NCI-H1092 (cell line): ENCODE results near the gene GRK3.
"Not testable (repeated sequence)": the region's sequence is repeated elsewhere in the genome, so short reads cannot be mapped to it uniquely, and the experiment has no call there.

Source experiments
- DNase-seq: peaks from one replicate; lab custom pipeline; 2025; lab: John Stamatoyannopoulos, UW

GRK3 gene

DNA sequence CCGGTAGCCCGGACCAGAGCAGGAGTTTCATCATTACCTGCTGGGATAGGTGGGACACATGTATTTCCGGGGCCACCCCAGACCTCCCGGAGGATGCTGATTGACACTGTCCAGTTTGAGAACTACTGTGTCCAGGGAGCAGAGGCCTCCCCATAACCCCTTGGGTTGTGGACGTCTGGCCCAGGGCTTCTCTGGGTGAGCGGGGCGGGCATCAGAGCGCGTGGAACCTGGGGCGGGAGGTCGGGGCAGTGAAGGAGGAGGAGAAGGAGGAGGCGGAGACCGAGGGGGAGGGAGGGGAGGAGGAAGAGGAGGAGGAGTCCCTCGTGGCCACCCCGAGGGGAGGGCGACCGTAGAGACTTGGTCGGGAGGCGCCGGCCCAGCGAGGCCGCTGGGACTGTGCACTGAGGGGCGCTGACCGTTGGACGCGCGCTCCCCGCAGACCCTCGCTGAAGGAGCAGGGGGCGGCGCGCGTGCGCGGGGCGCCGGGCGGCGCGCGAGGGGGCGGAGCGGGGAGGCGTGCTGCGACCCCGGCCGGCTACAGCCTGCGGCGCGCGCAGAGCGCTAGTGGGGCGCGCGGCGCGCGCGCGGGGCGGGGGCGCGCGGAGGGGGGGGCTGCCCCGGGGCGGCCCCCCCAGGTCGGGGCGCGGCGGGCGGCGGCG, at the start of gene GRK3:
TSS of gene GRK3 (plus strand) at position 356 of the 659 bp plus-strand sequence. CDS start 366 bp downstream, outside the sequence.
- DNase-seq = peak; percentile 16

DNA sequence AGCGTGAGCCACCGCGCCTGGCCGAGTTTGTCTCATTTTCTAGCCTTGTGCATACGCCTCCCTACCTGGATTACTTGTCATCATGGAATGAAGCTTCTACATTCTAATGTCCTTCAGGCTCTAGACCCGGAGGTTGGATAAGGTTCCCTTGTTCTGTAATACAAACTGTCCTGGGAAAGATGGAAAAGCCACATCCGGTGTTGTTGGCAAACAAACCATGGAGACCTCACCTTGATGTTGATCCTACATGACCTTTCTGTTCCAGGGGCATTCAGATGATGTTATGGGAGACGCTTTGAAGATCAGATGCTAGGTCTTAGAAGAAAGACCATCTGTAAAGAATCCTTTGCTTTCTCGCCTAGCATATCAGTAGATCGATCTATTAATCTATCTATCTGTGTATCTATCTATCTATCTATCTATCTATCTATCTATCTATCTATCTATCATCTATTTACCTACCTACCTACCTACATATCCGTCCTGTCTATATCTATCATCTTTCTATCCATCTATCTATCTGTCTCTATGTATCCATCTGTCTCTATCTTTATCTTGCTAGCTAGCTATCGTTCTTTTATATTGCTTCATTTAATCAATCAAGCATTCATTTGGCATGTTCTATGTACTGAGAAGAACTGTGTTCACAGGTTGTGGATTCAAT, 46.3 kb upstream of the GRK3 start:
- no peak for DNase-seq

DNA sequence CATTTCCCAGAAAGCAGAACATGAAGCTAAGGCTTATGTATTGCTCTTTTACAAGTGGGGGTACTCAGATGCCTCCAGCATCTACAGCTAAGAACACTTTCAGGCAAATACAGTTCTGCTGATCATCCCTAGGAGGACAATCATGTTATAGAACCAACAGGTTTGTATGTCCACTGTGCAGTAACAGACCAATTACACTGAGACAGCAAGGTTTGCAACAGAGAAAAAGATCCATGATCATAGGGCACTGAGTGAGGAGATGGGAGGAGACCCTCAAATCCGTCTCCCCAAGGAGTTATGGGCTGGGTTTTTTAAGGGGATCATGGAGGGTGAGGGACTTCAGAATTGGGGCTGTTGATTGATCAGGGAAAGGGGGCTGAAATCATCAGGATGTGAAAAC, 39.1 kb upstream of the GRK3 start:
- DNase-seq = no peak

DNA sequence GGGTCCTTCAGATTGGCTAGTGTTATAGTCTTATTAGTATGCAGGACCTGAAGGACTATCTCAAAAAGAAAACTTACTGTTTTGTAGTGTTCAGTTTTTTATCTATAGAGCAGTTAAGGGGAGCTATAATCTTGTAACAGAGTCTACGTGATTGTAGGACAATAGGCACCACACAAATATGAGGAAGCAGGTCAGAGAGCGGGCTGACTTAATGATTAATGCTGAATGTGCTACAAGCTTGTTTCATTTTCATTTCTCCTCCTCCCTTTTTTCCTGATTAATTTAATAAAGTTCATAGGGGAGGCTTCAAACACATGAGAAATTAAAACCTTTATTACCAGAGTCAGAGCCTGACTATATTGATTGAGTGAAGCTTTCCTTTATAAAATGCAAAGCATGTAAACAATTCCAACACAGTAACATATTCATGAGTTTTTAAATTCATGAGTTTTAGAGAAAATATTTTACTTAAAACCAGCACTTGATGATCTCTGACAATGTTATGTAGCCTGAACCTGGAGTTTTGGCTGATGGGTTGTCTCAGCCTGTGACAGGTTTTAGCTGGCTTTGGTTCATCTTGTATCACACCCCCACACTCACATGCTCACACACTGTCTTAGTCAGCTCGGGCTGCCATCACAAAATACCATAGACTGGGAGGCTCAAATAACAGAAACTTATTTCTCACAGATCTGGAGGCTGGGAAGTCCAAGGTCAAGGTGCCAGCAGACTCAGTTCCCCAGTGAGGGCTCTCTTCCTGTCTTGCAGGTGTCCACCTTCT, 38.5 kb upstream of the GRK3 start:
- not testable (repeated sequence) for DNase-seq

DNA sequence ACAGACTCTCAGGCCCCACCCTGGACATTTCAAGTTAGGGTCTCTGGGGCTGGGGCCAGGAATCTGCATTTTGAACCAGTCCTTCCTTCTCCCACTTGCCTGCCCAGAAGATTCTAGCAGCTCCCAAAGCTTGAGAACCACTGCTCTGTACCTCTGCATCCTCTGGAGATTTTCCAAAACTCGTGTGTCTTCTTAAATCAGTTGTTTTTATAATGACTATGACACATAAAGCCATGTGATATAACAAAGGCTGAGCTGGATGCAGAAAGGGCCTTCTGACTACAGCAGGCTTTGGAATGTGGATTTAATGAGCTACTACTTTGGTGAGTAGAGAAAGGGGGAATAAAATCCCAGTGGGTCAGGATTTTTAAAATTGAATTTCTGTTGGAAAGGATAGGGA, 37.5 kb upstream of the GRK3 start:
- DNase-seq = not testable (repeated sequence)

DNA sequence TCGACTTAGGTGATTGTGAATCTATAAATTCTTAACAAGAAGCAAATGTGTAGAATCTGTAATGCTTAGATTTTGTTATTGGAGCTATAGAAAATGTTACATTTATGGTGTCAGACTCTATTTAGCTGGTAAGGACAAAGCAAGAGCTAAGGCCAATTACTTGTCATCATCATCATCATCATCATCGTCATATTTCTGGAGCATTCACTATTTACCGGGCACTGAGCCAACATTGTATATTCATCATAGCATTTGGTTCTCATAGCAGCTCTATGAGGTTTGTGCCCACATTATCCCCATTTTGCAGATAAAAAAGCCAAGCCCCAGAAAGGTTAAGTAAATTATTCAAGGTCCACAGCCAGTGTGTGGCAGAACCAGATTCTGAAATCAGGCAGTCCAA, 36.4 kb upstream of the GRK3 start:
- DNase-seq = not testable (repeated sequence)

DNA sequence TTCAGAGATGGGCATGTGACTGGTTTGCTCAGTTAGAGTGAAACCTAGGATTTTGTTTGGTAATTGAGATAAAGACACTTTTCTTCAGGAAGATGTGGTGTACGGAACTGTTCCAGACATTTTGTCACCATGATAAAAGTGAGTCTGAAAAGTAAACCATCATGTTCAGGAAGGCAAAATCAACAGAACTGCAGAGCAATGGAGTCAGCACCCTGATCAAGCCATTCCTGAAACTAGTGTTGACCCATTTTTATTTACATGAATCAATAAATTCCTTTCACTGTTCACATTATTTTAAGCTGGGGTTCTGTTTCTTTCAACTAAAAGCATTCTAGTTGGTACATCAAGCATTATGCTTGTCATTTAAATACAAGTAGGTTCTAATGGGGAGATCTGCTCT, 35.4 kb upstream of the GRK3 start:
- not testable (repeated sequence) for DNase-seq

DNA sequence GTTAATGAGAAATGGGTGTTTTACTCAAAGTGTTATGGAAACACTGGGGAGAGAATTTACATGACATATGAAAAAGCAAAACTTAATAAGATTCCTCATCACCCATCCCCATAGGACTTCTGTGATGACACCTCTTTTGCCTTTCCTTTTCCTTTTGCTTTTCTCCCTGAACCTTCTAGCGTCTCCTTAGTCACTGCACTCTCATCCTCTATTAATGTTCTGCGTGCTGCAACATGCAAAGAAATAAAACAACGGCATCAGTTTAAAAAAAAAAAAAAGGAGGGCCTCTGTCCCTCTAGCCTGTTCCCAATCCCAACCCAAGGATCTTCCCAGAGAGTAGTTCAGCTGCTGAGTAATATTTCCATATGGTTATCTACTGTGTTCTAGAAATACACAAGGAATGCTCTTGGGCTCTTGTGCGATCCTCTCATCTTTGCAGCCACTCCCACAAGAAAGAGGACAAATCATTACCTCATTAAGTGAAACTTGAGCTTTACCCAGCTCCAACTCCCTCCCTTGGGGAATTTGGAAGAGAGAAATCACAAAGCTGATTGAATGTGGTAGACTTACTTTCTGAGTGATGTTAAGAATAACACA, 34.8 kb upstream of the GRK3 start:
- not testable (repeated sequence) for DNase-seq

DNA sequence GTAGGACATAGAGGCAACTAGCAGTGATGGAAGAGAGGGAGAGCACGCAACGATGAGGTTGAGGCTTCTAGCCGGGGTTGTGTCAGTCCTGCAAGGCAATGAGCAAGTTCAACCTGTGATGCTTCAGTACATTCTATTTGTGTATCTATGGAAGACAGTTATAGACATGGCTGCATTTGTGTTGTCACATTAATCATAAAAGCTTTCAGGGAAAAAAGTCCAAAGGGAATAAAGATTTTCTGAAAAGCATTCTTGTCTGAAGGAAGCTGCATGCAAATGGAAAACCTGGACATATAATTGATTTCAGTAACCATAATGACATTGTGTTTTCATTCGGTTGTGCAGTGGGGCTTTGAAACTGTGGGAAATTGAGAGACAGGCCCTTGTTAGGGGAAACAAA, 32.8 kb upstream of the GRK3 start:
- DNase-seq = not testable (repeated sequence)

DNA sequence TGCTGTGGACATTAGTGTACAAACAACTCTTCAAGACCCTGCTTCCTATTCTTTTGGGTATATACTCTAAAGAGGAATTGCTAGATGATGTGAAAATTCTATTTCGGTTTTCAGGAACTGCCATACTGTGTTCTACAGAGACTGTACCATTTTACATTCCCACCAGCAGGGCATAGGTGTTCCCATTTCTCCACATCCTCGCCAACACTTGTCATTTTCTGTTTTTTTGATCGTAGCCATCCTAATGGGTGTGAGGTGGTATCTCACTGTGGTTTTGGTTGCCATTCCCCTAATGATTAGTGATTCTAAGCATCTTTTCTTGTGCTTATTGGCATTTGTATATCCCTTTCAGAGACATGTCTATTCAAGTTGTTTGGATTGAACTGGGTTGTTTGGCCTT, 29.8 kb upstream of the GRK3 start:
- DNase-seq = no peak

DNA sequence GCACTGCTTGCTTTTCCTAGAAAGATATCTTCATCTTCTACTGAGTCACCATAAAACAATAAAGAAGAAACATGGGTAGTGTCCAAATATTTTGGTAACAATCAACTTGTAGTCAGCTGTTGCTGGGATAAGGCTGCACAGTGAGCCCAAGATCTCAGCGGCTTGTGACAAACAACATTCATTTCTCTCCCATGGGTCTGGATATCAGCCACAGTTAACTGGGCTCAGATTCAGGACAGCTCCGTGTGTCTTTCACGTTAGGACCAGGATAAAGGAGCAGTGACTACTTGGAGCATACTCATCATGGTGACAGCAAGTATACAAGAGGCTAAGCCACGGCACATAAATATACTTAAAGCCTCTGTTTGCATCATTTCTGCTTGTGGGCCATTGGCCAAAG, 27.9 kb upstream of the GRK3 start:
- DNase-seq = no peak

DNA sequence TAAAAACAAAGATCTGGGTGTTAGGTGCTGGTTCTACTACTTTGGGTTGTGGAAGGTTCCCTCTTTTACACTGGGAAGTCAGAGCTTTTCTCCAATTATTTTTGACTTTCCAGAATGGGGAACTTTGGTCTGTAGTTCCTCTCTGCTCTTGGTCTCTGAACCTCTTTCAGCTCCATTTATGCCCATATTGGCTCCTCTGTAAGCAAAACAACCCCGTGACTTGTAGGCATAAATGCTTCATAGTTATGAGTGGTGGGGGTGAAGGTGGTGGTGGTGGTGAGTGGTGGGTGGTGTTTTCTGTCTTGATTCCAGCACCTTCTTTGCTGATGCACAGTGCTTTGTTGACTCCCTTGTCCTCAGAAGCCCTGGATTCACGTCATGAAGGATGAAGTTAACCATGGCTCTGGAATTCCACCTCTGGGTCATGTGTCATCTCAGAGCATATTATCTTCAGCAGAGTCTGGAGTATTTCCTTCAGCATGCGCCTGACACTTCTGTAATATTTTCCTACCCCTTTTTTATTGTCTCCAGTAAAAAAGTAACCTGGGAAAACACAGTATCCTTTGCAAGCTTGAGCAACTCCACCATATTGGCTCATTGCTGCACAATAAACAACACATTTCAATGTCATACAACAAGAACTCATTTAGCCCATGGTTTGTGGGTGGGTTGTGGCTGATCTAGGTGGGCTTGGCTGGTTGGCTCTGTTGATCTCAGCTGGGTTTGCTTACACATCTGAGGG, 24.1 kb upstream of the GRK3 start:
- no peak for DNase-seq

DNA sequence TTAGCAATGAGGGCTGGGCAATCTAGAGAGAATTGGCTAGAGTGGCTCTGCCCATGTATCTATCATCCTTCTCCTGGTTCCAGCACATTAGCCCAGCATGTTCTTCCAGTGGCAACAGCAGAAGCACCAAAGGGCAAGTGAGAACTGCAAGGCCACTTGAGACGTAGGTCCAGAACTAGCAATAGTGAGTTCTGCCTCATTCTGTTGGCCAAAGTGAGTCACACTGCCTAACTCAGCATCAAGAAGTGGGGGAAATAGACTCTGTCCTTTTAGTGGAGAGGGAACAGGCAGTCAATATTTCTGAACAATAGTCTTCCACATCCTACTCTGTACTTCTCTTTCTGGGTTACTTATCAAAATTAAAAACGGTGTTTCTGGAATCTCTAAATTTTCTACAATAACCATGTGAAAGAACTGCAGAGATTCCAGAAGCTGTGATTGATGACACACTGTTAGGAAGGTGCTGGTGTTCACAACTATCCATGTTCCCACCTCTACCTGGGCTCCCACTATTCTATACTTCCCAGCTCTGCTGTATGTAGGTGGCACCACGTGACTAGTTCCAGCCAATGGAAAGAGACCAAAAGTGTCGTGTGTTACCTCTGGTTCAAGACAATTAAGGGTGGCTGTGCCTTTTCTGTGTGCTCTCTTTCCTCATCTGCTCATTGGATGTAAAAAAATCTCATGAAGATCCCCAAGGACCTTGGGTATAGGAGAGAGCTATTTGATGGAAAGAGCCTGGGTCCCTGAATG, 23.4 kb upstream of the GRK3 start:
- DNase-seq = no peak

DNA sequence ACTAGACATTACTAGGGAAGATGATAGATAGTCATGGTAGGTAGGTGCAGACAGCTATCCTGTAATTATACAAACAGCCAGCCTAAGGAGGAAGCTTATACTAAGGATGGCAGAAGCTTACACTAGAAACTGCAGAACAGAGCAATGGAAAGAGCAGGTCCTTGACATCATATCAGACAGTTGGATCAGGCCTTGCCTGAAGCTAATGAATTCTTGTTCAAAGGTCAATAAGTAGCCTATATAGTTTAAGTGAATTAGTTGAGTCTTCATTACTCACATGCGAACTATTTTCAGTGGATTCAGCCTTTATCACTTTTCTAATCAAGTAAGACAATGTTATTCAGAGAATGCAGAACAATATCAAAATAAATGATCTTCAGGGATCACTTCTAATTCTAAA, 22.3 kb upstream of the GRK3 start:
- no peak for DNase-seq

DNA sequence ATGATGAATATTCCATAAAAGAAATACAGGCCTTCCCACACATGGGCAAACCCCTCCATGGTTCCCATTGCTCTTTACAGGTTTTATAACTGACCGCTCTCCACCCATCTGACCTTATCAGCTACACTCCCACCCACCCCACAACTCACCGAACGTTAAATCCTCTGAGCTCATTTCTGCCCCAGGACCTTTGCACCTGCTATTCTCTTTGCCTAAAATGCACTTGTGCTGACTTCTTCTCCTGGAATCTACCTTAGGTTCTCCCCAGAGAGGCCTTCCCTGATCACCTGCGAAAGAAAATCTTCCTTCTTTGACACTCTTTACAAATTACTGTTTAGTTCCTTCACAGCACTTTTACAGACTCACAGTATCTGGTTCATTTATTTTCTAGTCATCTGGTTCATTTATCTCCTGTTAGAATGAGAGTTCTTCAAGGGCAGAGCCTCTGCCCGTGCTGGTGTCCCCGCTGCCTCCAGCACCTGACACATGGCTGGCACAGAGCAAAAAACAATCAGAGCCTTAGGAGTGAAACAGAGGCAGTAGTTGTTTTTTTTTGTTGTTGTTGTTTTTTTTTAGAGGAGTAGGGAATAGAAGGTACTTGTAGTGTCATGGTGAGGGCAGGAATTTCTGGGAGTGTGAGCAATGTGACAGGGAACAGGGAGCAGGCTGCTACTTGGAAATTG, 21.6 kb upstream of the GRK3 start:
- no peak for DNase-seq

DNA sequence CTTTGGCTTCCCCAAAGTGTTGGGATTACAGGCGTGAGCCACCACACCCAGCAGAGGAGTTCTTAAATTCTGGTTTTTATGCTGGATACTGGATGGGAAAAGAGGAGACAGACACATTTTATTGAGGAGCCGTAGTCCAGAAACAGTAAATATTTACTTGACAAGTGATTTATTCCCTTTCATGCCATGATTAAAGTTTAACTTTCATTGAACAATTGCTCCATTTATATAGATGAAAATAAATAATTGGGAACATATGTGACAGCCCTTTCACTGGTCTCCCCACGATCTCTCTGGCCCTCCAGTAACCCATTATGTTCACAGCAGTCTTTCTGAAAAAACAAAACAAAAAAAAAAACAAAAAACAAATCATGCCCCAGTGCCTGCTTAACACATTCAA, 19.3 kb upstream of the GRK3 start:
- DNase-seq = no peak

DNA sequence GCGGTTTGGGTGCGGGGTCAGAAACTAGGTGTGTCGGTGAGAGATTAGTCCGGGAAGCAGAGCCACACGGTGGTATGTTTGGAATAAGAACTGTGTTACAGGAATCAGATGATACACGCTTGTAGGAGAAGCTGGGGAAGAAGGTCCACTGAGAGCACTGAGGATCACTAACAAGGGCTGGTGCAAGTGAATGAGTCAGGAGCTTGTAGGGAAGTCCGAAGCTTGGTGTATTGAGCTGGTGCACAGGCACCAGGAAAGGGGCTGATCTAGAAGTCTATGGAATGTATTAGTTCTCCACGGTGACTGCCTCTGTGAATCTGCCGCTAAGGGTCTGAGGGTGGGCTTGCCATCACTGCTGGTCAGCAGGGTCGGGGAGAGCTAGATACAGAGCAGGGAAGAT, 18.8 kb upstream of the GRK3 start:
- no peak for DNase-seq

DNA sequence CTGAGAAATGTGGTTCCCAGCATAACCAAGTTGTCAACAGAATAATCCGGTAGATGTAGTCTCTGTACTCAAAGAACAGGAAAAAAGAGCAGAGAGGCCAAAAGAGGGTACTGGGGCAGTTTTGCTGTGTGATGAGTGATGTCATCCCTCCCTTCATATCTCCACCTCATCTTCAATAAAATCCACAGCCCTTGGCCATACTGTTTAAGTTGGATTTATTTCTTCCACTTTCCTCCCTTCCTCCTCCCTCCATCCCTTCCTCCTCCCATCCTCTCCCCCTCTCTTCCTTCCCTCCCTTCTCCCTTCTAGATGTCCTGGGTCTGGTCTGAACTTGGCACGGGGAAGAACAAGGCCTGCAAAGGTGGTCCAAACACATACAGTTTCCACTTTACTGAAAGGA, 18.2 kb upstream of the GRK3 start:
- no peak for DNase-seq

DNA sequence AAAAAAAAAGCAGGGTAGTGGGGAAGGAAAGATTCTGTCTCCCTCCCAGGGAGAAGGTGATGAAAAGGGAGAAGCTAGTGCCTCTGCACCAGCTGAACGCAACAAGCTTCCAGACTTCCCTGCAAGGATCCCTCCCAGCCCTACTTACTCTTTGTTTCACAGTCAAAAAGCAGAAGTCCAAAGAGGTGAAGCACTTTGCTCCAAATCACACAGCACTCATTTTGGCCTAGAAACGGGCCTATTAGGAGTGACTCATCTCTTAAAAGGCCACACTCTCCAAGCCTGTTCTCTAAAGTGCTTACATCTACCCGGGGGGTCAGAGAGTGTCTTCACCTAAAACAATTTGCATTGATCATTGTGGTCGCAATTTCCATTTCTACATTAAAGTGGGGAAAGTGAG, 17.7 kb upstream of the GRK3 start:
- DNase-seq = no peak

DNA sequence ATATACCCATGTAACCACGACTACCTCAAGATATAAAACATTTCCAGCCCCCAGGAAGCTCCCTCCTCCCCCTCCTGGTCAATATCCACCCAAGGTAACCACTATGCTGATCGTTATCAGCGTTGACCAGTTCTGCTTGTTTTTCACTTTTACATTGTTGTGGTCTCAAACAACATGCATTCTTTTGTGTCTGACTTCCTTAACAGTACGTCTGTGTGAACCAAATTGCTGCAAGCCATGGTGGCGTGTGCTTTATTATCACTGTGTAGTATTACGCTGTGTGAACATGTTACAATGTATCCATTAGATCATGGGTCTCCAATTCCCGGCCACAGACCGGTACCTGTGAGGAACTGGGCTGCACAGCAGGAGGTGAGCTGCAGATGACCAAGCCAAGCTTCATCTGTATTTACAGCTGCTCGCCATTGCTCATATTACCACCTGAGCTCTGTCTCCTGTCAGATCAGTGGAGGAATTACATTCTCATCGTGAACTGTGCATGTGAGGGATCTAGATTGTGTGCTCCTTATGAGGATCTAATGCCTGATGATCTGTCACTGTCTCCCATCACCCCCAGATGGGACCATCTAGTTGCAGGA, 15.5 kb upstream of the GRK3 start:
- no peak for DNase-seq
